Right atrium auricular region (tissue), 2 donors: ENCODE results near the gene MRGPRX3. TPM values are rescaled to one million over a fixed set of nuclear protein-coding genes. Genes with fewer than 3 reads are reported as not detected.
A peak's percentile ranks its signal among the peaks of the same experiment; 100 is the strongest.
"Not testable (repeated sequence)": the region's sequence is repeated elsewhere in the genome, so short reads cannot be mapped to it uniquely, and the experiment has no call there.

ENCODE experiments used
- DNase-seq: peaks from one replicate; pipeline ENCODE4 v3.0.0-alpha.2; 2019; ENCODE audit warnings: low spot score
- H3K27ac ChIP-seq, 2 donors: fragments of 200-600 bp; sonication (generic); 1 replicate in 1 of 2; 2 replicates in 1 of 2; pipeline ENCODE4 v1.5.1; 2016 to 2019
- H3K27me3 ChIP-seq, 2 donors: fragments of 200-600 bp; sonication (generic); one replicate each; pipeline versions ENCODE4 v1.5.1 to v1.6.0; 2017 to 2019
- H3K36me3 ChIP-seq: fragments of 200-600 bp; sonication (generic); one replicate; pipeline ENCODE4 v1.5.1; 2016
- H3K4me1 ChIP-seq, 2 donors: fragments of 200-600 bp; sonication (generic); one replicate each; pipeline versions ENCODE4 v1.5.1 to v1.6.0; 2017 to 2019
- H3K4me3 ChIP-seq, 2 donors: fragments of 200-600 bp; sonication (generic); 1 replicate in 1 of 2; 2 replicates in 1 of 2; pipeline ENCODE4 v1.5.1; 2017 to 2019; ENCODE audit warnings: mild to moderate bottlenecking in 1 of 2, moderate library complexity in 1 of 2
- H3K9me3 ChIP-seq, 2 donors: fragments of 200-600 bp; sonication (generic); one replicate each; pipeline ENCODE4 v1.5.1; 2019
- total RNA-seq, 2 donors: library from RNA; depleted of rRNA; stranded (reverse); fragments of >200 nt; gene quantifications; one replicate each; pipeline ENCODE4 v1.1.0, GENCODE V29; 2016
- TF ChIP-seq, protein P1 (sequence below), 2 donors: fragments of 200-600 bp; sonication (generic); IDR thresholded peaks; one replicate each; pipeline ENCODE4 v1.5.1; 2019; ENCODE audit warnings: antibody characterized with exemption in 2 of 2

The MRGPRX3 gene
- total RNA-seq, 2 donors from 2014 or later: not detected

GRCh38 chr11:18115360-18116127 is 16.8 kb upstream of the MRGPRX3 start:
- no peaks in the 10 kb centered on the region for H3K36me3 ChIP-seq
- H3K4me3 ChIP-seq: no peak overlapping the region
- no peaks in the 10 kb centered on the region for H3K27me3 ChIP-seq
- no peak overlapping the region for H3K27ac ChIP-seq
- no peaks in the 10 kb centered on the region for H3K9me3 ChIP-seq
- TF ChIP-seq, protein P1, sequence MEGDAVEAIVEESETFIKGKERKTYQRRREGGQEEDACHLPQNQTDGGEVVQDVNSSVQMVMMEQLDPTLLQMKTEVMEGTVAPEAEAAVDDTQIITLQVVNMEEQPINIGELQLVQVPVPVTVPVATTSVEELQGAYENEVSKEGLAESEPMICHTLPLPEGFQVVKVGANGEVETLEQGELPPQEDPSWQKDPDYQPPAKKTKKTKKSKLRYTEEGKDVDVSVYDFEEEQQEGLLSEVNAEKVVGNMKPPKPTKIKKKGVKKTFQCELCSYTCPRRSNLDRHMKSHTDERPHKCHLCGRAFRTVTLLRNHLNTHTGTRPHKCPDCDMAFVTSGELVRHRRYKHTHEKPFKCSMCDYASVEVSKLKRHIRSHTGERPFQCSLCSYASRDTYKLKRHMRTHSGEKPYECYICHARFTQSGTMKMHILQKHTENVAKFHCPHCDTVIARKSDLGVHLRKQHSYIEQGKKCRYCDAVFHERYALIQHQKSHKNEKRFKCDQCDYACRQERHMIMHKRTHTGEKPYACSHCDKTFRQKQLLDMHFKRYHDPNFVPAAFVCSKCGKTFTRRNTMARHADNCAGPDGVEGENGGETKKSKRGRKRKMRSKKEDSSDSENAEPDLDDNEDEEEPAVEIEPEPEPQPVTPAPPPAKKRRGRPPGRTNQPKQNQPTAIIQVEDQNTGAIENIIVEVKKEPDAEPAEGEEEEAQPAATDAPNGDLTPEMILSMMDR (IDR thresholded peaks at IDR 0.05): peak; percentile 78 to 85
- DNase-seq: peak; percentile 66
- no peaks in the 10 kb centered on the region for H3K4me1 ChIP-seq

DNA sequence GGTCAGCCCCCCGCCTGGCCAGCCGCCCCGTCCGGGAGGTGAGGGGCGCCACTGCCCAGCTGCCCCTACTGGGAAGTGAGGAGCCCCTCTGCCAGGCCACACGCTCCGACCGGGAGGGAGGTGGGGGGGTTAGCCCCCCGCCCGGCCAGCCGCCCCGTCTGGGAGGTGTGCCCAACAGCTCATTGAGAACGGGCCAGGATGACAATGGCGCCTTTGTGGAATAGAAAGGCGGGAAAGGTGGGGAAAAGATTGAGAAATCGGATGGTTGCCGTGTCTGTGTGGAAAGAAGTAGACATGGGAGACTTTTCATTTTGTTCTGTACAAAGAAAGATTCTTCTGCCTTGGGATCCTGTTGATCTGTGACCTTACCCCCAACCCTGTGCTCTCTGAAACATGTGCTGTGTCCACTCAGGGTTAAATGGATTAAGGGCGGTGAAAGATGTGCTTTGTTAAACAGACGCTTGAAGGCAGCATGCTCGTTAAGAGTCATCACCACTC is 11.0 kb upstream of the MRGPRX3 start:
- DNase-seq: not testable (repeated sequence)

DNA sequence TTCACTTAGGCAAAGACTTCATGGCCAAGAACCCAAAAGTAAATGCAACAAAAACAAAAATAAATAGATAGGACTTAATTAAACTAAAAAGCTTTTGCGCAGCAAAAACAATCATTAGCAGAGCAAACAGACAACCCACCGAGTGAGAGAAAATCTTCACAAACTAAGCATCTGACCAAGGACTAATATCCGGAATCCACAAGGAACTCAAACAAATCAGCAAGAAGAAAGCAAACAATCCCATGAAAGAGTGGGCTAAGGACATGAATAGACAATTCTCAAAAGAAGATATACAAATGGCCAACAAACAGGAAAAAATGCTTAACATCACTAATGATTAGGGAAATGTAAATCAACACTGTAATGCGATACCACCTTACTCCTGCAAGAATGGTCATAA is 1.3 kb upstream of the MRGPRX3 start:
- not testable (repeated sequence) for H3K4me3 ChIP-seq, H3K27me3 ChIP-seq, DNase-seq, H3K9me3 ChIP-seq, H3K27ac ChIP-seq, H3K4me1 ChIP-seq, H3K36me3 ChIP-seq

More for the DNA sequence above, 11.0 kb upstream of the MRGPRX3 start:
- not testable (repeated sequence) for H3K4me3 ChIP-seq, H3K36me3 ChIP-seq, H3K27me3 ChIP-seq, H3K9me3 ChIP-seq, H3K4me1 ChIP-seq, H3K27ac ChIP-seq

- no peaks in the 10 kb centered on the region for H3K9me3 ChIP-seq
Observed at GRCh38 chr11:18135308-18135707, 2.9 kb downstream of the MRGPRX3 start.

DNA sequence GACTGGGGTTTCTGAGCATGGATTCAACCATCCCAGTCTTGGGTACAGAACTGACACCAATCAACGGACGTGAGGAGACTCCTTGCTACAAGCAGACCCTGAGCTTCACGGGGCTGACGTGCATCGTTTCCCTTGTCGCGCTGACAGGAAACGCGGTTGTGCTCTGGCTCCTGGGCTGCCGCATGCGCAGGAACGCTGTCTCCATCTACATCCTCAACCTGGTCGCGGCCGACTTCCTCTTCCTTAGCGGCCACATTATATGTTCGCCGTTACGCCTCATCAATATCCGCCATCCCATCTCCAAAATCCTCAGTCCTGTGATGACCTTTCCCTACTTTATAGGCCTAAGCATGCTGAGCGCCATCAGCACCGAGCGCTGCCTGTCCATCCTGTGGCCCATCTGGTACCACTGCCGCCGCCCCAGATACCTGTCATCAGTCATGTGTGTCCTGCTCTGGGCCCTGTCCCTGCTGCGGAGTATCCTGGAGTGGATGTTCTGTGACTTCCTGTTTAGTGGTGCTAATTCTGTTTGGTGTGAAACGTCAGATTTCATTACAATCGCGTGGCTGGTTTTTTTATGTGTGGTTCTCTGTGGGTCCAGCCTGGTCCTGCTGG is 4.9 kb downstream of the MRGPRX3 start:
- Histone ChIP-seq H3K9me3 (no peaks in the 10 kb centered on the region), H3K27ac (no peak overlapping the region), H3K27me3 (no peaks in the 10 kb centered on the region), H3K4me3 (no peak overlapping the region), H3K36me3 (no peaks in the 10 kb centered on the region), H3K4me1 (no peaks in the 10 kb centered on the region)
- DNase-seq: no peak
- TF ChIP-seq, protein P1 (IDR thresholded peaks at IDR 0.05): no peak

More at GRCh38 chr11:18135308-18135707, 2.9 kb downstream of the MRGPRX3 start:
- no peaks in the 10 kb centered on the region for H3K27me3 ChIP-seq
- no peaks in the 10 kb centered on the region for H3K36me3 ChIP-seq
- H3K4me1 ChIP-seq: no peaks in the 10 kb centered on the region
- no peak overlapping the region for H3K27ac ChIP-seq
- H3K4me3 ChIP-seq: no peak overlapping the region
- TF ChIP-seq, protein P1 (IDR thresholded peaks at IDR 0.05): no peak
- no peak for DNase-seq

- Histone ChIP-seq H3K4me1 (no peaks in the 10 kb centered on the region), H3K9me3 (no peaks in the 10 kb centered on the region), H3K4me3 (no peak overlapping the region), H3K27me3 (no peaks in the 10 kb centered on the region), H3K27ac (no peak overlapping the region), H3K36me3 (no peaks in the 10 kb centered on the region)
- TF ChIP-seq, protein P1 (IDR thresholded peaks at IDR 0.05): no peak
- no peak for DNase-seq
Observed at GRCh38 chr11:18140145-18140544, 7.8 kb downstream of the MRGPRX3 start.
